ENCODE data around the gene LRRTM3.

The LRRTM3 gene

GRCh38 chr10:66942407-66942806, 16.6 kb downstream of the LRRTM3 start:
- DNase-seq (ENCODE audit: low spot score in 2 of 2): no peak

GRCh38 chr10:66943590-66943989, 17.8 kb downstream of the LRRTM3 start:
- no peaks in the 10 kb centered on the region for H3K27me3 Mint-ChIP-seq
- H3K27ac Mint-ChIP-seq (ENCODE audit: low read depth): no peak overlapping the region
- H3K36me3 Mint-ChIP-seq (ENCODE audit: insufficient read depth): peaks cover 2% of the 10 kb centered on the region
- ATAC-seq (replicated peaks; ENCODE audit: extremely low read depth, poor library complexity, severe bottlenecking) (no peak), DNase-seq (ENCODE audit: low spot score in 2 of 2) (no peak)
- no peak overlapping the region for H3K4me3 Mint-ChIP-seq
- no peaks in the 10 kb centered on the region for H3K4me1 Mint-ChIP-seq
- peaks cover 23% of the 10 kb centered on the region for H3K9me3 Mint-ChIP-seq

More at GRCh38 chr10:66942407-66942806, 16.6 kb downstream of the LRRTM3 start:
- Mint-ChIP-seq H3K27me3 (no peaks in the 10 kb centered on the region), H3K36me3 (ENCODE audit: insufficient read depth) (peaks cover 2% of the 10 kb centered on the region), H3K4me1 (no peaks in the 10 kb centered on the region), H3K4me3 (no peak overlapping the region), H3K9me3 (peaks cover 23% of the 10 kb centered on the region), H3K27ac (ENCODE audit: low read depth) (no peak overlapping the region)
- ATAC-seq (replicated peaks; ENCODE audit: extremely low read depth, poor library complexity, severe bottlenecking): no peak

GRCh38 chr10:66951896-66952295, 26.1 kb downstream of the LRRTM3 start:
- no peaks in the 10 kb centered on the region for H3K27me3 Mint-ChIP-seq
- H3K4me3 Mint-ChIP-seq: no peak overlapping the region
- no peaks in the 10 kb centered on the region for H3K4me1 Mint-ChIP-seq
- DNase-seq (ENCODE audit: low spot score in 2 of 2) (no peak), ATAC-seq (replicated peaks; ENCODE audit: extremely low read depth, poor library complexity, severe bottlenecking) (no peak)
- H3K27ac Mint-ChIP-seq (ENCODE audit: low read depth): no peak overlapping the region
- H3K9me3 Mint-ChIP-seq: peaks cover 10% of the 10 kb centered on the region
- peaks cover 2% of the 10 kb centered on the region for H3K36me3 Mint-ChIP-seq (ENCODE audit: insufficient read depth)

GRCh38 chr10:66958466-66958865, 32.6 kb downstream of the LRRTM3 start:
- Mint-ChIP-seq H3K36me3 (ENCODE audit: insufficient read depth) (peaks cover 2% of the 10 kb centered on the region), H3K9me3 (peaks cover 6% of the 10 kb centered on the region), H3K27ac (ENCODE audit: low read depth) (no peak overlapping the region), H3K4me1 (no peaks in the 10 kb centered on the region), H3K4me3 (no peak overlapping the region), H3K27me3 (no peaks in the 10 kb centered on the region)
- DNase-seq (ENCODE audit: low spot score in 2 of 2) (no peak), ATAC-seq (replicated peaks; ENCODE audit: extremely low read depth, poor library complexity, severe bottlenecking) (no peak)

GRCh38 chr10:66964946-66965345, 39.1 kb downstream of the LRRTM3 start:
- Mint-ChIP-seq H3K27ac (ENCODE audit: low read depth) (no peak overlapping the region), H3K4me3 (no peak overlapping the region), H3K9me3 (peaks cover 5% of the 10 kb centered on the region), H3K36me3 (ENCODE audit: insufficient read depth) (no peaks in the 10 kb centered on the region), H3K4me1 (no peaks in the 10 kb centered on the region), H3K27me3 (no peaks in the 10 kb centered on the region)
- DNase-seq (ENCODE audit: low spot score in 2 of 2) (no peak), ATAC-seq (replicated peaks; ENCODE audit: extremely low read depth, poor library complexity, severe bottlenecking) (no peak)

- Mint-ChIP-seq H3K27me3 (no peaks in the 10 kb centered on the region), H3K27ac (ENCODE audit: low read depth) (no peak overlapping the region), H3K9me3 (peaks cover 19% of the 10 kb centered on the region), H3K4me3 (no peak overlapping the region), H3K4me1 (no peaks in the 10 kb centered on the region), H3K36me3 (ENCODE audit: insufficient read depth) (no peaks in the 10 kb centered on the region)
- no peak for ATAC-seq (replicated peaks; ENCODE audit: extremely low read depth, poor library complexity, severe bottlenecking)
- DNase-seq (ENCODE audit: low spot score in 2 of 2): no peak
These were observed 54.5 kb downstream of the LRRTM3 start for GRCh38 chr10:66980246-66980815.

GRCh38 chr10:66981361-66982052, 55.7 kb downstream of the LRRTM3 start:
- Mint-ChIP-seq H3K4me1 (no peaks in the 10 kb centered on the region), H3K27me3 (no peaks in the 10 kb centered on the region), H3K9me3 (peaks cover 14% of the 10 kb centered on the region), H3K27ac (ENCODE audit: low read depth) (no peak overlapping the region), H3K4me3 (no peak overlapping the region), H3K36me3 (ENCODE audit: insufficient read depth) (no peaks in the 10 kb centered on the region)
- ATAC-seq (replicated peaks; ENCODE audit: extremely low read depth, poor library complexity, severe bottlenecking) (no peak), DNase-seq (ENCODE audit: low spot score in 2 of 2) (no peak)

GRCh38 chr10:66982053-66982420, 56.2 kb downstream of the LRRTM3 start:
- Mint-ChIP-seq H3K4me3 (no peak overlapping the region), H3K27me3 (no peaks in the 10 kb centered on the region), H3K27ac (ENCODE audit: low read depth) (no peak overlapping the region), H3K36me3 (ENCODE audit: insufficient read depth) (no peaks in the 10 kb centered on the region), H3K9me3 (peaks cover 17% of the 10 kb centered on the region), H3K4me1 (no peaks in the 10 kb centered on the region)
- DNase-seq (ENCODE audit: low spot score in 2 of 2) (no peak), ATAC-seq (replicated peaks; ENCODE audit: extremely low read depth, poor library complexity, severe bottlenecking) (no peak)

GRCh38 chr10:66982792-66983474, 57.1 kb downstream of the LRRTM3 start:
- no peaks in the 10 kb centered on the region for H3K4me1 Mint-ChIP-seq
- DNase-seq (ENCODE audit: low spot score in 2 of 2) (no peak), ATAC-seq (replicated peaks; ENCODE audit: extremely low read depth, poor library complexity, severe bottlenecking) (no peak)
- no peaks in the 10 kb centered on the region for H3K36me3 Mint-ChIP-seq (ENCODE audit: insufficient read depth)
- no peak overlapping the region for H3K4me3 Mint-ChIP-seq
- H3K9me3 Mint-ChIP-seq: peaks cover 18% of the 10 kb centered on the region
- H3K27ac Mint-ChIP-seq (ENCODE audit: low read depth): no peak overlapping the region
- no peaks in the 10 kb centered on the region for H3K27me3 Mint-ChIP-seq

GRCh38 chr10:66983475-66983818, 57.6 kb downstream of the LRRTM3 start:
- Mint-ChIP-seq H3K27ac (ENCODE audit: low read depth) (no peak overlapping the region), H3K4me1 (no peaks in the 10 kb centered on the region), H3K36me3 (ENCODE audit: insufficient read depth) (no peaks in the 10 kb centered on the region), H3K9me3 (peaks cover 18% of the 10 kb centered on the region), H3K27me3 (no peaks in the 10 kb centered on the region), H3K4me3 (no peak overlapping the region)
- no peak for ATAC-seq (replicated peaks; ENCODE audit: extremely low read depth, poor library complexity, severe bottlenecking)
- DNase-seq (ENCODE audit: low spot score in 2 of 2): no peak

GRCh38 chr10:66990143-66990830, 64.5 kb downstream of the LRRTM3 start:
- Mint-ChIP-seq H3K36me3 (ENCODE audit: insufficient read depth) (no peaks in the 10 kb centered on the region), H3K9me3 (peaks cover 11% of the 10 kb centered on the region), H3K4me1 (no peaks in the 10 kb centered on the region), H3K27me3 (no peaks in the 10 kb centered on the region), H3K27ac (ENCODE audit: low read depth) (no peak overlapping the region), H3K4me3 (no peak overlapping the region)
- ATAC-seq (replicated peaks; ENCODE audit: extremely low read depth, poor library complexity, severe bottlenecking) (no peak), DNase-seq (ENCODE audit: low spot score in 2 of 2) (no peak)

- DNase-seq (ENCODE audit: low spot score in 2 of 2) (no peak), ATAC-seq (replicated peaks; ENCODE audit: extremely low read depth, poor library complexity, severe bottlenecking) (no peak)
- no peaks in the 10 kb centered on the region for H3K27me3 Mint-ChIP-seq
- no peak overlapping the region for H3K27ac Mint-ChIP-seq (ENCODE audit: low read depth)
- H3K9me3 Mint-ChIP-seq: peaks cover 22% of the 10 kb centered on the region
- no peak overlapping the region for H3K4me3 Mint-ChIP-seq
- H3K36me3 Mint-ChIP-seq (ENCODE audit: insufficient read depth): no peaks in the 10 kb centered on the region
- H3K4me1 Mint-ChIP-seq: no peaks in the 10 kb centered on the region
These were observed 71.2 kb downstream of the LRRTM3 start for GRCh38 chr10:66996996-66997395.

Measured in central memory CD8-positive, alpha-beta T cell (primary cell).